HepG2 (cell line): ENCODE results near the gene CEP170.
"Not testable (repeated sequence)": the region's sequence is repeated elsewhere in the genome, so short reads cannot be mapped to it uniquely, and the experiment has no call there.

Experiments
- CTCF ChIP-seq: sonication (generic); formaldehyde crosslinking; IDR thresholded peaks from 2 replicates; pipeline ENCODE4 v1.5.0; 2020; ENCODE audit warnings: mild to moderate bottlenecking, missing genetic modification reagents, moderate library complexity
- FOXJ3 ChIP-seq: sonication (generic); formaldehyde crosslinking; IDR thresholded peaks from 2 replicates; pipeline ENCODE4 v1.4.0; 2020; ENCODE audit warnings: missing genetic modification reagents, mild to moderate bottlenecking, borderline replicate concordance
- HNF4A ChIP-seq: sonication (generic); formaldehyde crosslinking; IDR thresholded peaks from 2 replicates; pipeline ENCODE4 v1.4.0; 2020; ENCODE audit warnings: missing genetic modification reagents
- KMT2A ChIP-seq: sonication (generic); formaldehyde crosslinking; IDR thresholded peaks from 2 replicates; pipeline ENCODE4 v1.4.0; 2020; ENCODE audit warnings: missing genetic modification reagents

- TF ChIP-seq HNF4A (CRISPR knock-in tag); CTCF (CRISPR knock-in tag); FOXJ3 (CRISPR knock-in tag); KMT2A: not testable (repeated sequence)
Measured at GRCh38 chr1:243104452-243104851, 150.6 kb downstream of the CEP170 start.
